ENCODE results near the gene CYB561D2.

DNA sequence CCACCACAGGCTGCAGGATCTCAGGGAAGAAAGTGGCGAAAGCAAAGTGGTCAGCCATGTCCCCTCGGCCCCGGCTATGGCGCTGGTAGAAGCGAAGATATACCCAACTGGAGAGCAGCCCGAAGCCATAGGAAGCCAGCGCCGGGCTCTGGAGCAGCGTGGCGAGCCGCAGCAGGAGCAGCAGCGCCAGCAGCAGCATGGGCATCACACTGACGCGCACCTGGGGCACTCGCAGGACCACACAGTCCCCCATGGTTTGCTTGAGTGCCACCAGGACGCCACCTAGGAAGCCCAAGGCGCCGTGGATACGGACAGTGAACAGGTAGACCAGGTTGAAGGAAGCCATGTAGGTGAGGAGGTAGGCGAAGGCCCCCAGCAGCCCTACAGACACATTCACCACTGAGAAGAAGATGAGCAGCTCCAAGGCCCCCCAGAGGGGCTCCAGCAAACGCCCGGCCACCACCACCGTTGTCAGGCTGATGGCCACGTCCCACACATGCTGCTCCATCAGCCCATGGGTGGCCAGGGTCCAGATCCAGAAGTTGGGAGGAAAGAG lies 7.8 kb downstream of the CYB561D2 start:
- TF ChIP-seq, protein P1, sequence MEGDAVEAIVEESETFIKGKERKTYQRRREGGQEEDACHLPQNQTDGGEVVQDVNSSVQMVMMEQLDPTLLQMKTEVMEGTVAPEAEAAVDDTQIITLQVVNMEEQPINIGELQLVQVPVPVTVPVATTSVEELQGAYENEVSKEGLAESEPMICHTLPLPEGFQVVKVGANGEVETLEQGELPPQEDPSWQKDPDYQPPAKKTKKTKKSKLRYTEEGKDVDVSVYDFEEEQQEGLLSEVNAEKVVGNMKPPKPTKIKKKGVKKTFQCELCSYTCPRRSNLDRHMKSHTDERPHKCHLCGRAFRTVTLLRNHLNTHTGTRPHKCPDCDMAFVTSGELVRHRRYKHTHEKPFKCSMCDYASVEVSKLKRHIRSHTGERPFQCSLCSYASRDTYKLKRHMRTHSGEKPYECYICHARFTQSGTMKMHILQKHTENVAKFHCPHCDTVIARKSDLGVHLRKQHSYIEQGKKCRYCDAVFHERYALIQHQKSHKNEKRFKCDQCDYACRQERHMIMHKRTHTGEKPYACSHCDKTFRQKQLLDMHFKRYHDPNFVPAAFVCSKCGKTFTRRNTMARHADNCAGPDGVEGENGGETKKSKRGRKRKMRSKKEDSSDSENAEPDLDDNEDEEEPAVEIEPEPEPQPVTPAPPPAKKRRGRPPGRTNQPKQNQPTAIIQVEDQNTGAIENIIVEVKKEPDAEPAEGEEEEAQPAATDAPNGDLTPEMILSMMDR (IDR thresholded peaks at IDR 0.05), result no peak
- no peak for TF ChIP-seq POLR2A (IDR thresholded peaks at IDR 0.05)
